GM18508 (cell line): Measurements from ENCODE around the gene EP400.

Experiments used
- ATAC-seq: cut with Tn5 transposase; IDR thresholded peaks from one replicate; pipeline ENCODE4 v1.9.1; 2021; ENCODE audit warnings: moderate number of reproducible peaks; ENCODE audit not compliant: insufficient read depth, unreplicated experiment

Gene EP400

GRCh38 chr12:132061641-132062430, 112.1 kb downstream of the EP400 start:
- no peak for ATAC-seq

DNA sequence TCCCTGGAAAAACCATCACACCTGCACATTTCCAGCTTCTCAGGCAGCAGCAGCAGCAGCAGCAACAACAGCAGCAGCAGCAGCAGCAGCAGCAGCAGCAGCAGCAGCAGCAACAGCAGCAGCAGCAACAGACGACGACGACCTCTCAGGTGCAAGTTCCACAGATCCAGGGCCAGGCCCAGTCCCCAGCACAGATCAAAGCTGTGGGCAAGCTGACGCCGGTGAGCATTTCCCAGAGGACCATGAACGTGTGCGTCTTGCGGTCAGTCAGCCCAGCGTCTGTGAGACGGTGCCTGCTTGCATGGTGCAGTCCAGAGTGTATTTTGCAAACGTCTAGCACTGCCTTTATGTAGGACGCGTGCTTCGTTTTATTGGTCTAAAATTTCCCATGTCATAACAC, 112.7 kb downstream of the EP400 start:
- ATAC-seq, result no peak

DNA sequence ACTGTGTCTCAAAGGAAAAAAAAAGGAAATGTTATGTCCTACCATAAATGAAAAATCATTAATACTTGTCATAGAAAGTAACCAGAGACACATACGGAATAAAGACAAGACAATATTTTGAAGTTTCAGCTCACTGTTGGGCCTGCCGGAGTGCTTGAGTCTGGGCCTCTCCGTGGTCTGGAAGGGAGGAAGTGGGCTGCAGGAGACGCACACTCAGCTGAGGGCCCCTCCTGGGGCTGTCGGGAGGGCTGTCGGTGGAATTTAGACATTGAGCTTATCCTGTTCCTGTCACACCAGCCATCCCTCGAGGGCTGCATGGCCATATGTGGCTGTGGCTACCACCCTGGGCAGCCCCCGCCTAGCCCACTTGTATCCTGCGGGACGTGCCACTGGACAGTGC, 113.7 kb downstream of the EP400 start:
- ATAC-seq, result no peak

GRCh38 chr12:132064631-132065030, 114.9 kb downstream of the EP400 start:
- ATAC-seq, result no peak

GRCh38 chr12:132065203-132065602, 115.5 kb downstream of the EP400 start:
- ATAC-seq, result no peak

DNA sequence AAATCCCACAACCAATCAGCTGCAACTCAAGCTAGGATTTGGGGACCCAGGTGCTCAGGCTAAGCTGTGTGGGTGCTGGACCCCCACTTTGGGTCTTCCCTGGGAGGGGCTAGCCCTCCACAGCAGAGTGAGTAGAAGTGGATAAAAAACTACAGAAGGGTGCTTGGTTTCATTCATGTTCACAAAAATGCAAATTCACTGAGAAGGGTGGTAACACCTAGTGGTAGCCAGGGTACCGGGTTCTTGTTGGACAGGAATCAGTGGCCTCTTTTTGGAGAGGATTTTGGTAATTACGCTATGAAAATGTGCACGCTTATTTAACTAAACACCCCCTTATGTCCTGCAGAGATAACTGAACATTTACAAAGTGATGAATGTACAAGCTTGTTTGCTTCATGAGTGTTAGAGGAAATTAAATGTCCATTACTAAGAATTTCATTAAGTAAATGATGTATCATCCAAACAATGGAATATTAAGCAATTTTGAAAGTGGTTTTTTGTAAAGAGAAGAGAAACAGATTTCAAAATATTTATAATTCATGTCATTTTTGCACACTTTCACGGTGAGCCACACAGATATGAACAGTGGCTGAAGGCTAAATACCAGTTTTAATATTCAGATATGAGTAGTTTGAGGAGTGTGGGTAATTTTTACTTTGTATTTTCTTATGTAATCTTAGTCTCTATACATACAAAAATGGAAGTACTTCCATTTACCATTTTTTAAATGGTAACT, 116.0 kb downstream of the EP400 start:
- no peak for ATAC-seq

- no peak for ATAC-seq
Measured at GRCh38 chr12:132066345-132066685, 116.6 kb downstream of the EP400 start.

GRCh38 chr12:132066749-132067148, 117.0 kb downstream of the EP400 start:
- no peak for ATAC-seq

DNA sequence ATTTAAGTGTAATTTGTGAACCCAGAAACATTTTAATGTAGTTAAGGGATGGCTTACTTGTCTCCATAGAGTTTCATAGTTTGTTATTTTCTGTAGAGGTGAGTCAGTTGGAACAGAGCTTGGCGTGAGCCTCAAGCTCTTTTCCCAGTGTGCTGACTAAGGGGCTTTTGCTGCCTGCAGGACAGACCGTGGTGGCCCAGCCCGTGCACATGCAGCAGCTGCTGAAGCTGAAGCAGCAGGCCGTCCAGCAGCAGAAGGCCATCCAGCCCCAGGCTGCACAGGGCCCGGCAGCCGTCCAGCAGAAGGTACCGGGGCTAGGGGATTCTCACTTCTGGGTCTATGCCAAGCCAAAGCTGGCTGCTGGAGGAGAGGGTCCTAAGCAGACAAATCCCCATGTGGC, 117.4 kb downstream of the EP400 start:
- ATAC-seq, result no peak

DNA sequence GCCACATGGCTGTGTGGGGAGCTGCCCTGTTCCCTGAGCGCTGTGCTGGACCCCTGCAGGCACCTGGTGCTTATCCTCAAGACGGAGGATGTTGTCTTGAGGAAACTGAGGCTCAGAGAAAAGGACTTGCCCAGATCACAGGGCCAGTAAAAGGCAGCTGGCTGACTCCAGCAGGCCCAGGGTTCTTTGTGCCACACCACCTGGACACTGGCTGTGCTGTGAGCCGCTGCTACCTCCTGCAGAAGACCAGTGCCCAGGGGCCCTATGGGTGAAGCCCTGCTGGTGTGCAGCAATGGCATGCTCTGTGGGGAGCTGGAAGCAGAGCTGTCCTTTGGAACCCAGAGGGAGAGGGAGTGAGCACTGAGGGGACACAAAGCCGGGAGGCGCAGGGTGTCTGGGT, 118.5 kb downstream of the EP400 start:
- ATAC-seq, result no peak

GRCh38 chr12:132069336-132069985, 119.7 kb downstream of the EP400 start:
- ATAC-seq, result no peak

DNA sequence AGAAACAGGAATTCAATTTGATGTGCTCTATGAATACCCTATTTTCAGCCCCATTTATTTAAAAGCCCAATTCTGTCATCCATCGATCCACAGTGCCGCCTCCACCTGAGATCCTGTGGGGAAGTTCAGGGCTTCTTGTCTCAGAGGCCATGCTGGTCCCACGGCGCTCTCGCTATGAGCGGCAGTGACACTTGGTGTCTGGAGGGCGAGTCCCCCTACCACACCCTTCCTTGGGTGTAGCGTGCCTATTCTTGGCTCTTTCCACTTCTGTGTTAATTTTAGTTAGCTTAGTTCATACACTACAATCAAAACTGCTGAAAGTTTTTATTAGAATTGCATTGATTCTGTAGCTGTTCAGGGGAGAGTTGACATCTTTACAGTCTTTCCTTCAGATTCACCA, 120.6 kb downstream of the EP400 start:
- no peak for ATAC-seq

DNA sequence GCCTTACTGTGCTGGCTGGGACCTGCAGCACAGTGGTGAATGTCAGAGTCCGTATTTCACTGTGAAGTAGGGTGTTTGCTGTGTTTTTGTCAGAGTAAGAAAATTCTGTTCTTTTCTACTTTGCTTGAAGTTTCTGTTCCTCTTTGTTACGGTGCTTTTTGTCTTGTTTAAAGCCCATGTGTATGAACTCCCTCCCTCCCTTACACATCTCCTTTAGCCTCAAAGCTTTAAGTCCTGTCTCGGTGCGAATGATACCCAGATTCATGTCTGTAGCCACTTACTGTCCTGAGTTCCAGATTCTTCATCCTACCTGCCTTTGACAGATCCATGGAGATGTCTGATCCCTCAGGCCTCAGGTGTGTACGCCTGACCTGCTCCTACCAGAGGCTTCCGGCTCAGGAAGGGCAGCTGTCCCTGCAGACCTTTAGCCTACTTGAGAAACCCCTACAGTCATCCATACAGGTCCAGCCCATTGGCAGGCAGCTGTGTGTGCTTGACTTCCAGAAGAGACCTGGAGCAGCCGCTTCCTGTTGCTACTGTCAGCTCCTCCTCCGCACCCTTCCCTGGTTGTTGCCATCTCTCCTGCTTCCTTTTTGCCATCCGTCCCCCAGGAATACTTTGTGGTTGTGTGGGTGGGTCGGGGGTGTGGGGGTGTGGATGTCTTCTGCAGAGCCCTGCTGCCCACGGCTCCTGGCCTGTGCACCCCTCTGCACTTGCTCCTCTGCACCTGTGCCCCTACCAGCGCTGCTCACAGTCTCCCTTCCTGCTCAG, 121.5 kb downstream of the EP400 start:
- peak; percentile 90 for ATAC-seq

- ATAC-seq, result no peak
Measured at GRCh38 chr12:132071830-132072384, 122.2 kb downstream of the EP400 start.

DNA sequence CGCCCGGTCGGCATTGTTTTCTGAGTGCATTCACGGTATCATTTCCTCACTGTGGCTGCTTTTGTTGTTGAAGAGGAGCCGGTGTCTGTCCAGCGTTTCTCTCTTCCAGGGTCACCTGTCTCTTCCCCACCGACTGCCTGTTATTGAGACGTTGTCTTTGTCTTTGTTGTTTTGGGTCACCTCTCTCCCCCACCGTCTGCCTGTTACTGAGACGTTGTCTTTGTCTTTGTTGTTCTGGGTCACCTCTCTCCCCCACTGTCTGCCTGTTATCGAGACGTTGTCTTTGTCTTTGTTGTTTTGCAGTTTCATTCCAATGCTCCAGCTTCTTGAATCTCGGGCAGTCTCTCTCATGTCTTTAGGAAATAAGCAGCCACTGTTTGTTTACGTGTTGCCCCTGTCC, 124.5 kb downstream of the EP400 start:
- no peak for ATAC-seq

- no peak for ATAC-seq
Measured at GRCh38 chr12:132075026-132075713, 125.4 kb downstream of the EP400 start.

GRCh38 chr12:132075714-132076553, 126.2 kb downstream of the EP400 start:
- ATAC-seq, result no peak

- no peak for ATAC-seq
Measured at GRCh38 chr12:132076711-132077110, 127.0 kb downstream of the EP400 start.
